Loucy (cell line): Measurements from ENCODE around the gene APBB3.

ENCODE experiments used
- EZH2phosphoT487 ChIP-seq: fragments of 200-600 bp; IDR thresholded peaks from 2 replicates; pipeline ENCODE4 v1.6.1; 2018; ENCODE audit warnings: antibody characterized with exemption, mild to moderate bottlenecking, moderate library complexity, borderline replicate concordance
- TF ChIP-seq, protein P1 (sequence below): fragments of 200-600 bp; sonication (generic); conservative IDR thresholded peaks from 2 replicates; pipeline ENCODE4 v1.5.1; 2014; ENCODE audit warnings: mild to moderate bottlenecking, antibody characterized with exemption, low read length

DNA sequence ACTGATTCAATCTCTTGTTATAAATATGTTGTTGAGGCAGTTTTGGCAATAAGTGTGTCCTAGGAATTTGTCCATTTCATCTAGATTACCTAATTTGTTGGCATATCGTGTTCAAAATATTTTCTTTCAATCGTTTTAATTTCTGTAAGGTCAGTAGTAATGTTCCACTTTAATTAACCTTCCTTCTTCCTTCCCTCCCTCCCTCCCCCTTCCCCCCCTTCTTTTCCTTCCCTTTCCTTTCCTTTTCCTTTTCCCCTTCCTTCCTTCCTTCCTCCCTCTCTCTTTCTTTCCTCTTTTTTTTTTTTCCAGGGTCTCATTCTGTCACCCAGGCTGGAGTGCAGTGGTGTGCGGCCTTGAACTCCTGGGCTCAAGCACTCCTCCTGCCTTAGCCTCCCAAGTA, 41.5 kb upstream of the APBB3 start:
- TF ChIP-seq, protein P1, sequence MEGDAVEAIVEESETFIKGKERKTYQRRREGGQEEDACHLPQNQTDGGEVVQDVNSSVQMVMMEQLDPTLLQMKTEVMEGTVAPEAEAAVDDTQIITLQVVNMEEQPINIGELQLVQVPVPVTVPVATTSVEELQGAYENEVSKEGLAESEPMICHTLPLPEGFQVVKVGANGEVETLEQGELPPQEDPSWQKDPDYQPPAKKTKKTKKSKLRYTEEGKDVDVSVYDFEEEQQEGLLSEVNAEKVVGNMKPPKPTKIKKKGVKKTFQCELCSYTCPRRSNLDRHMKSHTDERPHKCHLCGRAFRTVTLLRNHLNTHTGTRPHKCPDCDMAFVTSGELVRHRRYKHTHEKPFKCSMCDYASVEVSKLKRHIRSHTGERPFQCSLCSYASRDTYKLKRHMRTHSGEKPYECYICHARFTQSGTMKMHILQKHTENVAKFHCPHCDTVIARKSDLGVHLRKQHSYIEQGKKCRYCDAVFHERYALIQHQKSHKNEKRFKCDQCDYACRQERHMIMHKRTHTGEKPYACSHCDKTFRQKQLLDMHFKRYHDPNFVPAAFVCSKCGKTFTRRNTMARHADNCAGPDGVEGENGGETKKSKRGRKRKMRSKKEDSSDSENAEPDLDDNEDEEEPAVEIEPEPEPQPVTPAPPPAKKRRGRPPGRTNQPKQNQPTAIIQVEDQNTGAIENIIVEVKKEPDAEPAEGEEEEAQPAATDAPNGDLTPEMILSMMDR, result no peak
- no peak for TF ChIP-seq EZH2phosphoT487
